GM23338 (cell line): Measurements from ENCODE around the gene PPFIBP2. TPM values are rescaled to one million over a fixed set of nuclear protein-coding genes. Genes with fewer than 3 reads are reported as not detected.

Experiments used
- ATAC-seq: fragments of 200-7000 bp; cut with Tn5 transposase; 3 replicates; pipeline ENCODE4 v1.9.1; 2020
- DNase-seq: peaks from one replicate; pipeline ENCODE4 v3.0.0-alpha.2; 2015; ENCODE audit warnings: low spot score
- H2AFZ ChIP-seq: fragments of 200-600 bp; sonication (generic); 2 replicates; pipeline ENCODE4 v1.8.0; 2016; ENCODE audit warnings: antibody characterized with exemption, mild to moderate bottlenecking, moderate library complexity
- H3F3A ChIP-seq: fragments of 200-600 bp; sonication (generic); replicated peaks from 2 replicates; pipeline ENCODE4 v1.8.0; 2017; ENCODE audit warnings: antibody characterized with exemption, mixed run types, low read depth
- H3K27ac ChIP-seq: fragments of 200-600 bp; sonication (generic); 2 replicates; pipeline ENCODE4 v1.6.1; 2016; ENCODE audit warnings: low read depth
- H3K27me3 ChIP-seq: fragments of 200-600 bp; sonication (generic); 2 replicates; pipeline ENCODE4 v1.8.0; 2016; ENCODE audit warnings: mild to moderate bottlenecking, mixed run types, moderate library complexity; ENCODE audit not compliant: insufficient read depth
- H3K36me3 ChIP-seq: fragments of 200-600 bp; sonication (generic); 2 replicates; pipeline ENCODE4 v1.8.0; 2016; ENCODE audit warnings: mild to moderate bottlenecking; ENCODE audit not compliant: insufficient read depth
- H3K4me1 ChIP-seq: fragments of 200-600 bp; sonication (generic); 2 replicates; pipeline ENCODE4 v1.8.0; 2016; ENCODE audit warnings: mild to moderate bottlenecking, moderate library complexity; ENCODE audit not compliant: insufficient read depth
- H3K4me2 ChIP-seq: fragments of 200-600 bp; sonication (generic); 2 replicates; pipeline ENCODE4 v1.7.1; 2017; ENCODE audit warnings: mixed run types
- H3K4me3 ChIP-seq: fragments of 200-600 bp; sonication (generic); 2 replicates; pipeline ENCODE4 v1.6.1; 2016; ENCODE audit warnings: mixed run types
- H3K79me2 ChIP-seq: fragments of 200-600 bp; sonication (generic); replicated peaks from 2 replicates; pipeline ENCODE4 v1.8.0; 2017; ENCODE audit warnings: mild to moderate bottlenecking; ENCODE audit not compliant: insufficient read depth
- H3K9me2 ChIP-seq: fragments of 200-600 bp; sonication (generic); 2 replicates; pipeline ENCODE4 v1.8.0; 2017; ENCODE audit not compliant: insufficient read depth
- H4K20me1 ChIP-seq: fragments of 200-600 bp; sonication (generic); replicated peaks from 2 replicates; pipeline ENCODE4 v1.8.0; 2017; ENCODE audit warnings: mild to moderate bottlenecking; ENCODE audit not compliant: insufficient read depth
- H3K27ac Mint-ChIP-seq: 2 replicates; pipeline ENCODE4 v1.8.0; 2020; ENCODE audit warnings: inconsistent platforms, mild to moderate bottlenecking, moderate library complexity, mixed read lengths
- H3K27me3 Mint-ChIP-seq: 3 replicates; pipeline ENCODE4 v1.8.0; 2022; ENCODE audit warnings: low read depth, mild to moderate bottlenecking, moderate library complexity, mixed read lengths, inconsistent platforms; ENCODE audit not compliant: insufficient read depth, poor library complexity
- H3K36me3 Mint-ChIP-seq: 3 replicates; pipeline ENCODE4 v1.8.0; 2021; ENCODE audit warnings: low read depth, mild to moderate bottlenecking, inconsistent platforms, moderate library complexity, mixed read lengths
- H3K4me1 Mint-ChIP-seq: 3 replicates; pipeline ENCODE4 v1.8.0; 2020; ENCODE audit warnings: mild to moderate bottlenecking, inconsistent platforms, mixed read lengths
- H3K4me3 Mint-ChIP-seq: 3 replicates; pipeline ENCODE4 v1.8.0; 2021; ENCODE audit warnings: moderate library complexity, mild to moderate bottlenecking, inconsistent platforms, mixed read lengths
- H3K9me3 Mint-ChIP-seq: 3 replicates; pipeline ENCODE4 v1.8.0; 2020; ENCODE audit warnings: moderate library complexity, mild to moderate bottlenecking, inconsistent platforms, mixed read lengths
- CREB1 ChIP-seq: fragments of 250-450 bp; sonication (Bioruptor Pico); IDR thresholded peaks from 2 replicates; pipeline ENCODE4 v1.5.0; 2020; ENCODE audit warnings: low read depth, mild to moderate bottlenecking, moderate library complexity
- EZH2 ChIP-seq: fragments of 200-600 bp; sonication (generic); IDR thresholded peaks from one replicate; pipeline ENCODE4 v1.8.0; 2017; ENCODE audit warnings: antibody characterized with exemption, mild to moderate bottlenecking, low read depth; ENCODE audit not compliant: unreplicated experiment
- EZH2phosphoT487 ChIP-seq: fragments of 200-600 bp; sonication (generic); IDR thresholded peaks from one replicate; pipeline ENCODE4 v1.8.1; 2018; ENCODE audit warnings: antibody characterized with exemption; ENCODE audit not compliant: unreplicated experiment
- JUNB ChIP-seq: IDR thresholded peaks from one replicate; pipeline ENCODE4 v1.6.1; 2016; ENCODE audit warnings: antibody characterized with exemption; ENCODE audit not compliant: unreplicated experiment
- NANOG ChIP-seq: IDR thresholded peaks from 2 replicates; pipeline ENCODE4 v1.6.1; 2016; ENCODE audit warnings: antibody characterized with exemption, borderline replicate concordance
- POLR2AphosphoS5 ChIP-seq: IDR thresholded peaks from 2 replicates; pipeline ENCODE4 v1.6.1; 2016; ENCODE audit warnings: antibody characterized with exemption, low read depth
- STAT1 ChIP-seq: IDR thresholded peaks from one replicate; pipeline ENCODE4 v1.6.1; 2016; ENCODE audit warnings: antibody characterized with exemption; ENCODE audit not compliant: unreplicated experiment
- ZNF114 ChIP-seq: fragments of 250-450 bp; sonication (Bioruptor Pico); IDR thresholded peaks from 2 replicates; pipeline ENCODE4 v1.5.0; 2020; ENCODE audit warnings: mild to moderate bottlenecking, moderate library complexity
- ZNF331 ChIP-seq: fragments of 250-450 bp; sonication (Bioruptor Pico); IDR thresholded peaks from 2 replicates; pipeline ENCODE4 v1.5.0; 2020; ENCODE audit warnings: low read depth, mild to moderate bottlenecking, moderate library complexity
- polyA plus RNA-seq: library from polyadenylated mRNA; unstranded; fragments of >200 nt; fragmentation: Nextera tagmentation; extraction: Ambion mirVana; gene quantifications from 2 replicates; pipeline ENCODE4 v1.2.1, GENCODE V29; 2016
- total RNA-seq: library from RNA; depleted of rRNA; stranded (reverse); fragments of >200 nt; shearing (Covaris generic); gene quantifications from 2 replicates; pipeline ENCODE4 v1.2.3, GENCODE V29; 2014
- TF ChIP-seq, protein P1 (sequence below), 2 experiments: fragments of 200-600 bp in 1 of 2; sonication (generic) in 1 of 2; conservative IDR thresholded peaks; 2 replicates each; pipeline versions ENCODE4 v1.5.1 to v1.6.1; 2016 to 2017; ENCODE audit warnings: antibody characterized with exemption in 2 of 2, low read depth in 2 of 2, mild to moderate bottlenecking in 2 of 2, moderate library complexity in 1 of 2
- TF ChIP-seq, protein P2 (sequence below): IDR thresholded peaks from 2 replicates; pipeline ENCODE4 v1.6.1; 2016; ENCODE audit warnings: antibody characterized with exemption
- TF ChIP-seq, protein P3 (sequence below): fragments of 250-450 bp; sonication (Bioruptor Pico); IDR thresholded peaks from 2 replicates; pipeline ENCODE4 v1.5.0; 2020; ENCODE audit warnings: mild to moderate bottlenecking, moderate library complexity
- TF ChIP-seq, protein P4 (sequence below): IDR thresholded peaks from one replicate; pipeline ENCODE4 v1.6.1; 2018; ENCODE audit warnings: antibody characterized with exemption; ENCODE audit not compliant: unreplicated experiment

The PPFIBP2 gene
- total and polyA plus RNA-seq, 2 experiments from 2014 or later, result 7.1 to 14.8 TPM

DNA sequence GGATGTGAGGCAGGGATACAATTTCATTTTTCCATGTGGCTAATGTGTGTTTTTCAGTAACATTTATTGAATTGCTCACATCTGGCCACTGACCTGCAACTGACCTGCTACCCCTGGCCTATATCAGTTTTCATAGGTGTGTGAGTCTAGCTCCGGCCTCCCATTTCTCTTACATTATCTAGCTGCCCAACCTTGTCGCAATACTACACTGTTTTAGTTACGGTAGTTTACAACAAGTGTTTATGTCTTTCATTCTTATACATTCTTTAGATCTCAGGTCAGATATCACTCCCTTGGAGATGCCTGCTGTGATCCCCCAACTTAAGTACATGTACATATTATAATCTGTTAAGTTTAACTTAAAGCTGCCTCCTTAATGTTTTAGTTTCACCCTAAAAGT lies 161.8 kb downstream of the PPFIBP2 start:
- H3K4me1 ChIP-seq, result peaks cover 44% of the 10 kb centered on the region
- no peak overlapping the region for H2AFZ ChIP-seq
- 0 out of 2 replicates have a peak, but pooled peaks cover 3% of the 10 kb centered on the region for H3F3A ChIP-seq
- H3K36me3 Mint-ChIP-seq, result peaks cover 2% of the 10 kb centered on the region; the same call in 1 of the 3 replicates
- no peak overlapping the region for H3K27ac Mint-ChIP-seq
- no peak overlapping the region for H3K4me3 ChIP-seq
- DNase-seq (no peak), ATAC-seq (no peak)
- no peaks in the 10 kb centered on the region for H3K79me2 ChIP-seq
- H3K4me3 Mint-ChIP-seq, result no peak overlapping the region
- no peaks in the 10 kb centered on the region for H3K9me3 Mint-ChIP-seq
- H4K20me1 ChIP-seq, result no peaks in the 10 kb centered on the region
- H3K4me1 Mint-ChIP-seq, result peaks cover 42% of the 10 kb centered on the region
- no peaks in the 10 kb centered on the region for H3K36me3 ChIP-seq
- no peak overlapping the region for H3K4me2 ChIP-seq
- TF ChIP-seq, protein P1, sequence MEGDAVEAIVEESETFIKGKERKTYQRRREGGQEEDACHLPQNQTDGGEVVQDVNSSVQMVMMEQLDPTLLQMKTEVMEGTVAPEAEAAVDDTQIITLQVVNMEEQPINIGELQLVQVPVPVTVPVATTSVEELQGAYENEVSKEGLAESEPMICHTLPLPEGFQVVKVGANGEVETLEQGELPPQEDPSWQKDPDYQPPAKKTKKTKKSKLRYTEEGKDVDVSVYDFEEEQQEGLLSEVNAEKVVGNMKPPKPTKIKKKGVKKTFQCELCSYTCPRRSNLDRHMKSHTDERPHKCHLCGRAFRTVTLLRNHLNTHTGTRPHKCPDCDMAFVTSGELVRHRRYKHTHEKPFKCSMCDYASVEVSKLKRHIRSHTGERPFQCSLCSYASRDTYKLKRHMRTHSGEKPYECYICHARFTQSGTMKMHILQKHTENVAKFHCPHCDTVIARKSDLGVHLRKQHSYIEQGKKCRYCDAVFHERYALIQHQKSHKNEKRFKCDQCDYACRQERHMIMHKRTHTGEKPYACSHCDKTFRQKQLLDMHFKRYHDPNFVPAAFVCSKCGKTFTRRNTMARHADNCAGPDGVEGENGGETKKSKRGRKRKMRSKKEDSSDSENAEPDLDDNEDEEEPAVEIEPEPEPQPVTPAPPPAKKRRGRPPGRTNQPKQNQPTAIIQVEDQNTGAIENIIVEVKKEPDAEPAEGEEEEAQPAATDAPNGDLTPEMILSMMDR (conservative IDR thresholded peaks at IDR 0.05; ENCODE audit: low read depth in 2 of 2), result no peak
- TF ChIP-seq, protein P2, sequence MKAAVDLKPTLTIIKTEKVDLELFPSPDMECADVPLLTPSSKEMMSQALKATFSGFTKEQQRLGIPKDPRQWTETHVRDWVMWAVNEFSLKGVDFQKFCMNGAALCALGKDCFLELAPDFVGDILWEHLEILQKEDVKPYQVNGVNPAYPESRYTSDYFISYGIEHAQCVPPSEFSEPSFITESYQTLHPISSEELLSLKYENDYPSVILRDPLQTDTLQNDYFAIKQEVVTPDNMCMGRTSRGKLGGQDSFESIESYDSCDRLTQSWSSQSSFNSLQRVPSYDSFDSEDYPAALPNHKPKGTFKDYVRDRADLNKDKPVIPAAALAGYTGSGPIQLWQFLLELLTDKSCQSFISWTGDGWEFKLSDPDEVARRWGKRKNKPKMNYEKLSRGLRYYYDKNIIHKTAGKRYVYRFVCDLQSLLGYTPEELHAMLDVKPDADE, result no peak
- TF ChIP-seq, protein P3, sequence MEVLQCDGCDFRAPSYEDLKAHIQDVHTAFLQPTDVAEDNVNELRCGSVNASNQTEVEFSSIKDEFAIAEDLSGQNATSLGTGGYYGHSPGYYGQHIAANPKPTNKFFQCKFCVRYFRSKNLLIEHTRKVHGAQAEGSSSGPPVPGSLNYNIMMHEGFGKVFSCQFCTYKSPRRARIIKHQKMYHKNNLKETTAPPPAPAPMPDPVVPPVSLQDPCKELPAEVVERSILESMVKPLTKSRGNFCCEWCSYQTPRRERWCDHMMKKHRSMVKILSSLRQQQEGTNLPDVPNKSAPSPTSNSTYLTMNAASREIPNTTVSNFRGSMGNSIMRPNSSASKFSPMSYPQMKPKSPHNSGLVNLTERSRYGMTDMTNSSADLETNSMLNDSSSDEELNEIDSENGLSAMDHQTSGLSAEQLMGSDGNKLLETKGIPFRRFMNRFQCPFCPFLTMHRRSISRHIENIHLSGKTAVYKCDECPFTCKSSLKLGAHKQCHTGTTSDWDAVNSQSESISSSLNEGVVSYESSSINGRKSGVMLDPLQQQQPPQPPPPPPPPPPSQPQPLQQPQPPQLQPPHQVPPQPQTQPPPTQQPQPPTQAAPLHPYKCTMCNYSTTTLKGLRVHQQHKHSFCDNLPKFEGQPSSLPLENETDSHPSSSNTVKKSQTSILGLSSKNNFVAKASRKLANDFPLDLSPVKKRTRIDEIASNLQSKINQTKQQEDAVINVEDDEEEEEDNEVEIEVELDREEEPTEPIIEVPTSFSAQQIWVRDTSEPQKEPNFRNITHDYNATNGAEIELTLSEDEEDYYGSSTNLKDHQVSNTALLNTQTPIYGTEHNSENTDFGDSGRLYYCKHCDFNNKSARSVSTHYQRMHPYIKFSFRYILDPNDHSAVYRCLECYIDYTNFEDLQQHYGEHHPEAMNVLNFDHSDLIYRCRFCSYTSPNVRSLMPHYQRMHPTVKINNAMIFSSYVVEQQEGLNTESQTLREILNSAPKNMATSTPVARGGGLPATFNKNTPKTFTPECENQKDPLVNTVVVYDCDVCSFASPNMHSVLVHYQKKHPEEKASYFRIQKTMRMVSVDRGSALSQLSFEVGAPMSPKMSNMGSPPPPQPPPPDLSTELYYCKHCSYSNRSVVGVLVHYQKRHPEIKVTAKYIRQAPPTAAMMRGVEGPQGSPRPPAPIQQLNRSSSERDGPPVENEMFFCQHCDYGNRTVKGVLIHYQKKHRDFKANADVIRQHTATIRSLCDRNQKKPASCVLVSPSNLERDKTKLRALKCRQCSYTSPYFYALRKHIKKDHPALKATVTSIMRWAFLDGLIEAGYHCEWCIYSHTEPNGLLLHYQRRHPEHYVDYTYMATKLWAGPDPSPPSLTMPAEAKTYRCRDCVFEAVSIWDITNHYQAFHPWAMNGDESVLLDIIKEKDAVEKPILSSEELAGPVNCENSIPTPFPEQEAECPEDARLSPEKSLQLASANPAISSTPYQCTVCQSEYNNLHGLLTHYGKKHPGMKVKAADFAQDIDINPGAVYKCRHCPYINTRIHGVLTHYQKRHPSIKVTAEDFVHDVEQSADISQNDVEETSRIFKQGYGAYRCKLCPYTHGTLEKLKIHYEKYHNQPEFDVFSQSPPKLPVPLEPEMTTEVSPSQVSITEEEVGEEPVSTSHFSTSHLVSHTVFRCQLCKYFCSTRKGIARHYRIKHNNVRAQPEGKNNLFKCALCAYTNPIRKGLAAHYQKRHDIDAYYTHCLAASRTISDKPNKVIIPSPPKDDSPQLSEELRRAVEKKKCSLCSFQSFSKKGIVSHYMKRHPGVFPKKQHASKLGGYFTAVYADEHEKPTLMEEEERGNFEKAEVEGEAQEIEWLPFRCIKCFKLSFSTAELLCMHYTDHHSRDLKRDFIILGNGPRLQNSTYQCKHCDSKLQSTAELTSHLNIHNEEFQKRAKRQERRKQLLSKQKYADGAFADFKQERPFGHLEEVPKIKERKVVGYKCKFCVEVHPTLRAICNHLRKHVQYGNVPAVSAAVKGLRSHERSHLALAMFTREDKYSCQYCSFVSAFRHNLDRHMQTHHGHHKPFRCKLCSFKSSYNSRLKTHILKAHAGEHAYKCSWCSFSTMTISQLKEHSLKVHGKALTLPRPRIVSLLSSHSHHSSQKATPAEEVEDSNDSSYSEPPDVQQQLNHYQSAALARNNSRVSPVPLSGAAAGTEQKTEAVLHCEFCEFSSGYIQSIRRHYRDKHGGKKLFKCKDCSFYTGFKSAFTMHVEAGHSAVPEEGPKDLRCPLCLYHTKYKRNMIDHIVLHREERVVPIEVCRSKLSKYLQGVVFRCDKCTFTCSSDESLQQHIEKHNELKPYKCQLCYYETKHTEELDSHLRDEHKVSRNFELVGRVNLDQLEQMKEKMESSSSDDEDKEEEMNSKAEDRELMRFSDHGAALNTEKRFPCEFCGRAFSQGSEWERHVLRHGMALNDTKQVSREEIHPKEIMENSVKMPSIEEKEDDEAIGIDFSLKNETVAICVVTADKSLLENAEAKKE, result no peak
- TF ChIP-seq ZNF114 (CRISPR knock-in tag) (no peak), EZH2 (no peak), POLR2AphosphoS5 (no peak), ZNF331 (CRISPR knock-in tag) (no peak), STAT1 (no peak), NANOG (no peak), JUNB (no peak), CREB1 (CRISPR knock-in tag) (no peak), EZH2phosphoT487 (no peak)
- TF ChIP-seq, protein P4, sequence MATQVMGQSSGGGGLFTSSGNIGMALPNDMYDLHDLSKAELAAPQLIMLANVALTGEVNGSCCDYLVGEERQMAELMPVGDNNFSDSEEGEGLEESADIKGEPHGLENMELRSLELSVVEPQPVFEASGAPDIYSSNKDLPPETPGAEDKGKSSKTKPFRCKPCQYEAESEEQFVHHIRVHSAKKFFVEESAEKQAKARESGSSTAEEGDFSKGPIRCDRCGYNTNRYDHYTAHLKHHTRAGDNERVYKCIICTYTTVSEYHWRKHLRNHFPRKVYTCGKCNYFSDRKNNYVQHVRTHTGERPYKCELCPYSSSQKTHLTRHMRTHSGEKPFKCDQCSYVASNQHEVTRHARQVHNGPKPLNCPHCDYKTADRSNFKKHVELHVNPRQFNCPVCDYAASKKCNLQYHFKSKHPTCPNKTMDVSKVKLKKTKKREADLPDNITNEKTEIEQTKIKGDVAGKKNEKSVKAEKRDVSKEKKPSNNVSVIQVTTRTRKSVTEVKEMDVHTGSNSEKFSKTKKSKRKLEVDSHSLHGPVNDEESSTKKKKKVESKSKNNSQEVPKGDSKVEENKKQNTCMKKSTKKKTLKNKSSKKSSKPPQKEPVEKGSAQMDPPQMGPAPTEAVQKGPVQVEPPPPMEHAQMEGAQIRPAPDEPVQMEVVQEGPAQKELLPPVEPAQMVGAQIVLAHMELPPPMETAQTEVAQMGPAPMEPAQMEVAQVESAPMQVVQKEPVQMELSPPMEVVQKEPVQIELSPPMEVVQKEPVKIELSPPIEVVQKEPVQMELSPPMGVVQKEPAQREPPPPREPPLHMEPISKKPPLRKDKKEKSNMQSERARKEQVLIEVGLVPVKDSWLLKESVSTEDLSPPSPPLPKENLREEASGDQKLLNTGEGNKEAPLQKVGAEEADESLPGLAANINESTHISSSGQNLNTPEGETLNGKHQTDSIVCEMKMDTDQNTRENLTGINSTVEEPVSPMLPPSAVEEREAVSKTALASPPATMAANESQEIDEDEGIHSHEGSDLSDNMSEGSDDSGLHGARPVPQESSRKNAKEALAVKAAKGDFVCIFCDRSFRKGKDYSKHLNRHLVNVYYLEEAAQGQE, result no peak
- peaks cover 16% of the 10 kb centered on the region for H3K27me3 Mint-ChIP-seq
- no peak overlapping the region for H3K27ac ChIP-seq
- H3K9me2 ChIP-seq, result no peaks in the 10 kb centered on the region; the same call in 1 of the 2 replicates
- H3K27me3 ChIP-seq, result no peaks in the 10 kb centered on the region
